SK-N-MC (cell line): ENCODE data around the gene KCTD4.

ENCODE experiments used
- DNase-seq: peaks from one replicate; pipeline ENCODE4 v3.0.0-alpha.2; 2011; ENCODE audit warnings: low read depth, low spot score
- H3K27ac ChIP-seq: fragments of 200-600 bp; sonication (generic); 2 replicates; pipeline ENCODE4 v1.5.1; 2016; ENCODE audit warnings: mixed run types
- H3K36me3 ChIP-seq: fragments of 200-600 bp; sonication (generic); 2 replicates; pipeline ENCODE4 v1.6.1; 2017; ENCODE audit warnings: antibody characterized with exemption, low read length, mixed read lengths; ENCODE audit not compliant: insufficient read depth
- H3K4me3 ChIP-seq: fragments of 200-600 bp; sonication (generic); 2 replicates; pipeline ENCODE4 v1.5.1; 2016
- H3K9ac ChIP-seq: fragments of 200-600 bp; sonication (generic); 2 replicates; pipeline ENCODE4 v1.8.0; 2017; ENCODE audit warnings: mixed run types, mixed read lengths; ENCODE audit not compliant: insufficient read length
- H3K9me3 ChIP-seq: fragments of 200-600 bp; sonication (generic); 2 replicates; pipeline ENCODE4 v1.6.1; 2017; ENCODE audit warnings: low read depth, mild to moderate bottlenecking, antibody characterized with exemption, low read length, moderate library complexity, mixed read lengths
- EZH2 ChIP-seq: fragments of 200-600 bp; sonication (generic); IDR thresholded peaks from one replicate; pipeline ENCODE4 v1.6.1; 2017; ENCODE audit warnings: antibody characterized with exemption
- FOXP2 ChIP-seq: optimal IDR thresholded peaks from 2 replicates; pipeline ENCODE3; 2011; ENCODE audit warnings: mild to moderate bottlenecking, moderate library complexity; ENCODE audit not compliant: insufficient read depth; ENCODE audit errors: extremely low read length, control extremely low read depth
- POLR2AphosphoS5 ChIP-seq: IDR thresholded peaks from 2 replicates; pipeline ENCODE4 v1.6.1; 2012; ENCODE audit warnings: mild to moderate bottlenecking, low read depth, low read length, borderline replicate concordance

KCTD4 gene

GRCh38 chr13:45179428-45179827, 21.4 kb downstream of the KCTD4 start:
- H3K9me3 ChIP-seq: no peaks in the 10 kb centered on the region
- no peak for DNase-seq
- peaks cover 8% of the 10 kb centered on the region for H3K36me3 ChIP-seq
- no peak overlapping the region for H3K9ac ChIP-seq
- H3K27ac ChIP-seq: no peak overlapping the region
- H3K4me3 ChIP-seq: no peak overlapping the region
- TF ChIP-seq POLR2AphosphoS5: no peak
- TF ChIP-seq EZH2: no peak
- TF ChIP-seq FOXP2: no peak

DNA sequence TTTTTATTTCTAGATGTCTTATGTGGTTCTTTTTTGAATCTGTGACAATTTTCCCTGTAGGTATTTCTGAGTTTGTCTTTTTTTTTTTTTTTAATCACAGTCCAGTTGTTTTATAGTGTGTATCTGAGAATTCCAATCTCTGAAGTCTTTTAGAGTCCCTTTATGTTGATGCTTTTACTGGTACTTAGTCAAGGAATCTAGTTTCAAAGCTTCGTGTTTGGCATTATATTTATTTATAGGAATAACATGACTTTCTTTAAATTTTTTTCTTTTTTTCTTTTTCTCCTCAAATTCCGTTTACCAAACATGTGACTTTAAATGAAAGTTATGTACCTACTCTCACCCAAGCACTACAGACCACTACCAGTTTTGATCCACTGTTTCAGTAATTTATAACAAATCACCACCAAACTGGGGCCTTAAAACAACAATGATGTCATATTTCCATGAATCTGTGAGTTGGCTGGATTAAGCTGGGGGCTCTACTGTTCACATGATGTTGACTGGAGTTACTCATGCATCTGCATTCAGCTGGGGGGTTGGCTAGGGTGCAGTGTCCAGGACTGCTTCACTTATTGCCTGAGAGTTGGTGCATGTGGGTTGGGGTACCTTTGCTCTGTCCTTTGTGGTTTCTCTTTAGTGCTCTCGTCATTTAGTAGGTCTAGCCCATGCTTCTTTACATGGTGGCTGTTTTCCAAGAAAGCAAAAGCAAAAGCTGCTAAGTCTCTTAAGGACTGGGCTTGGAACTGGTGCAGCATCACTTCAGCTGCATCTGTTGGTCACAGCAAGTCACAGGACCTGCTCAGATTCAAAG, 22.3 kb downstream of the KCTD4 start:
- peak overlapping the region; percentile 53; the same call in 1 of the 2 replicates for H3K27ac ChIP-seq
- TF ChIP-seq POLR2AphosphoS5 (no peak), EZH2 (no peak), FOXP2 (no peak)

GRCh38 chr13:45174478-45174877, 26.4 kb downstream of the KCTD4 start:
- Histone ChIP-seq H3K27ac (no peak overlapping the region), H3K9me3 (no peaks in the 10 kb centered on the region), H3K9ac (no peak overlapping the region), H3K36me3 (peaks cover 15% of the 10 kb centered on the region), H3K4me3 (no peak overlapping the region)
- DNase-seq: no peak
- no peak for TF ChIP-seq FOXP2
- TF ChIP-seq POLR2AphosphoS5: no peak

More for the DNA sequence above, 22.3 kb downstream of the KCTD4 start:
- Histone ChIP-seq H3K36me3 (peaks cover 12% of the 10 kb centered on the region), H3K9me3 (no peaks in the 10 kb centered on the region), H3K4me3 (no peak overlapping the region), H3K9ac (no peak overlapping the region)
- no peak for DNase-seq

DNA sequence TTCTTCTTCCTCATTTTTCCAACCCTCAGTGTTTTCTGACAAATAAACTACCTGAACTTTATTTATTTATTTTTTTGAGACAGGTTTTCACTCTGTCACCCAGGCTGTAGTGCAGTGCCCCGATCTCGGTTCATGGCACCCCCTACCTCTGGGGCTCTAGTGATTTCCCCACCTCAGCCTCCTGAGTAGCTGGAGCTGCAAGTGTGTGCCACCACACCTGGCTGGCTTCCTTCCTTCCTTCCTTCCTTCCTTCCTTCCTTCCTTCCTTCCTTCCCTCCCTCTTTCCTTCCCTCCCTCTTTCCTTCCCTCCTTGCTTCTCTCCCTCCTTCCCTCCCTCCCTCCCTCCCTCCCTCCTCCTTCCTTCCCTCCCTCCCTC, 32.3 kb downstream of the KCTD4 start:
- peak overlapping the region; percentile 38 for H3K27ac ChIP-seq
- peaks cover 20% of the 10 kb centered on the region for H3K36me3 ChIP-seq
- H3K9ac ChIP-seq: no peak overlapping the region
- no peak for TF ChIP-seq POLR2AphosphoS5
- no peak for TF ChIP-seq FOXP2
- TF ChIP-seq EZH2: no peak
- no peak overlapping the region for H3K4me3 ChIP-seq
- no peak for DNase-seq
- no peaks in the 10 kb centered on the region for H3K9me3 ChIP-seq

- H3K9me3 ChIP-seq: no peaks in the 10 kb centered on the region
Measured at GRCh38 chr13:45167611-45168554, 33.0 kb downstream of the KCTD4 start.

DNA sequence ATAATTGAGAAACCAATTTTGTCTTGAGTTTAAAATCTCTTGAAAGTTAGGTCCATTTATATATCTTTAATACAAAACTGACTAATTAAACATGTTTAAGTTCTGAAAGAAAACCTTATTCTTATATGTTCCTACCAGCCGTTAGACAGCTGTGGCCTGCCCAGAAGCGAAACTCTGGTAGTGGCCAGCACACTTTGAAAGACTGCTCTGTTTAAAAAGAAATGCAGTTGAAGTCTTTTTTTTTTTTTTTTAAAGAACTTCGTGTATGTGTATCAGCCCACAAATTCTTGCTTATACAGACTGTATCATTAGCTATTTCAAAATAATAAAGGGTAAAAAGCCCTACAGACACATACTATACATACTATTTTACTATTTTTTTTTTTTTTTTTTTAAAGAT, 34.0 kb downstream of the KCTD4 start:
- Histone ChIP-seq H3K9ac (no peak overlapping the region), H3K9me3 (no peaks in the 10 kb centered on the region), H3K36me3 (peaks cover 14% of the 10 kb centered on the region), H3K27ac (peak overlapping the region; percentile 55; the same call in 1 of the 2 replicates), H3K4me3 (no peak overlapping the region)
- DNase-seq: no peak
- no peak for TF ChIP-seq FOXP2
- TF ChIP-seq EZH2: no peak
- TF ChIP-seq POLR2AphosphoS5: no peak

More at GRCh38 chr13:45167611-45168554, 33.0 kb downstream of the KCTD4 start:
- no peak for TF ChIP-seq EZH2
- TF ChIP-seq FOXP2: no peak
- TF ChIP-seq POLR2AphosphoS5: no peak
- Histone ChIP-seq H3K36me3 (peaks cover 20% of the 10 kb centered on the region), H3K27ac (peak overlapping the region; percentile 38), H3K9ac (peak overlapping the region; percentile 5), H3K4me3 (no peak overlapping the region)
- DNase-seq: no peak

DNA sequence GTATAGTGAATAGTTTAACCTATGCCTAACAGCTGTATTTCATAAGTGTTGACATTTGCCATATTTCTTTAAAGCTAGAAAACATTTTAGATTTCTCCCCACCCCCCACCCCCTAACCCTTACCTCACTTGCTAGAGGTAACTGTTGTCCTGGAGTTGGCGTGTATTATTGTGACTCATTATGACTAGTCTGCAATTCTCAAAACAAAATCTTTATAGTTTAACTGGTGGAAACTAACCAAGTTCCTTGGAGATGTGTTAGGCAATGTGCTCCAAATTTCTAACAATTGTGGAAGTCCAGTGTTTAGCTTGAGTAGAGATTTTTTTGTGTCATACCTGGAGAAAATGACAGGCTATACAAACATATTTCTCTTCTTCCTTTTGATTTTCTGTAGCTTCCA, 38.0 kb downstream of the KCTD4 start:
- no peak for DNase-seq
- TF ChIP-seq EZH2 (no peak), POLR2AphosphoS5 (no peak)
- H3K4me3 ChIP-seq: no peak overlapping the region
- peaks cover 10% of the 10 kb centered on the region for H3K36me3 ChIP-seq
- no peak overlapping the region for H3K27ac ChIP-seq
- no peak overlapping the region for H3K9ac ChIP-seq
- H3K9me3 ChIP-seq: no peaks in the 10 kb centered on the region

- Histone ChIP-seq H3K27ac (0 out of 2 replicates have a peak overlapping the region, but pooled peaks have one; percentile 28), H3K36me3 (peaks cover 15% of the 10 kb centered on the region), H3K4me3 (no peak overlapping the region), H3K9ac (no peak overlapping the region), H3K9me3 (no peaks in the 10 kb centered on the region)
- DNase-seq: no peak
- TF ChIP-seq POLR2AphosphoS5 (no peak), EZH2 (no peak), FOXP2 (no peak)
Measured at GRCh38 chr13:45162194-45162593, 38.7 kb downstream of the KCTD4 start.
